HepG2 (cell line): ENCODE data around the gene TOMM6. TPM values are rescaled to one million over a fixed set of nuclear protein-coding genes. Genes with fewer than 3 reads are reported as not detected.

Source experiments
- ATAC-seq: fragments of 200-7000 bp; cut with Tn5 transposase; 3 replicates; pipeline ENCODE4 v1.9.1; 2020; ENCODE audit warnings: mild to moderate bottlenecking, moderate library complexity
- BruUV-seq: library from RNA; stranded (reverse); fragments of 400-500 nt; replicated peaks from 2 replicates; lab custom pipeline; 2021; lab: Mats Ljungman, UMichigan
- CTCF ChIA-PET: fragments of 300-600 bp; formaldehyde crosslinking; extraction: SDS; loops from one replicate; lab custom pipeline; 2021; ENCODE audit warnings: low total read pairs, inconsistent platforms, low intra/inter-chr PET ratio; lab: Yijun Ruan, JAX
- POLR2A ChIA-PET: fragments of 350-600 bp; sonication (Branson Sonifier 250); formaldehyde crosslinking; loops from one replicate; lab custom pipeline; 2020; ENCODE audit warnings: antibody characterized with exemption, inconsistent platforms; lab: Yijun Ruan, JAX
- DNase-seq: peaks from one replicate; pipeline ENCODE4 v3.0.0-alpha.2; 2015; ENCODE audit warnings: low spot score
- FAIRE-seq: peaks from 3 replicates; lab custom pipeline; 2011; peaks lifted over from hg19 to GRCh38; lab: Jason Lieb, UNC
- H2AFZ ChIP-seq: one replicate; pipeline ENCODE4 v1.6.1; 2011; ENCODE audit warnings: low read length, inconsistent platforms
- H3K27ac ChIP-seq: fragments of 300-600 bp; 3 replicates; pipeline ENCODE4 v1.8.0; 2011; ENCODE audit warnings: mixed run types, mild to moderate bottlenecking, mixed read lengths, low read length, inconsistent platforms; ENCODE audit not compliant: insufficient read depth; ENCODE audit errors: extremely low read length
- H3K27me3 ChIP-seq, 2 experiments: fragments of 200-600 bp in 1 of 2; 2 replicates in 1 of 2; 3 replicates in 1 of 2; pipeline versions ENCODE4 v1.6.0 to v1.8.0; 2011; ENCODE audit warnings: low read length in 2 of 2, mild to moderate bottlenecking in 2 of 2, moderate library complexity in 2 of 2, inconsistent platforms in 1 of 2; ENCODE audit not compliant: insufficient read depth in 2 of 2, control insufficient read depth in 1 of 2
- H3K36me3 ChIP-seq, 2 experiments: fragments of 200-600 bp in 1 of 2; replicated peaks in 1 of 2; 2 replicates in 1 of 2; 3 replicates in 1 of 2; pipeline versions ENCODE4 v1.5.1 to v1.8.0; 2011; ENCODE audit warnings: low read length in 2 of 2, inconsistent platforms in 1 of 2; ENCODE audit not compliant: insufficient read depth in 2 of 2, control insufficient read depth in 1 of 2
- H3K4me1 ChIP-seq: 2 replicates; pipeline ENCODE4 v1.5.1; 2012; ENCODE audit warnings: low read length, inconsistent platforms; ENCODE audit not compliant: insufficient read depth
- H3K4me2 ChIP-seq: 2 replicates; pipeline ENCODE4 v1.6.0; 2011; ENCODE audit warnings: low read depth, low read length, inconsistent platforms
- H3K4me3 ChIP-seq, 3 experiments: fragments of 200-600 bp in 1 of 3; sonication (generic), shearing (Covaris generic) in 1 of 3; replicated peaks in 1 of 3; 2 replicates each; pipeline ENCODE4 v1.5.1; 2011 to 2016; ENCODE audit warnings: low read length in 3 of 3, inconsistent platforms in 2 of 3, low read depth in 2 of 3, mild to moderate bottlenecking in 2 of 3, control low read depth in 1 of 3, mixed read lengths in 1 of 3; ENCODE audit not compliant: insufficient read depth in 1 of 3
- H3K79me2 ChIP-seq: one replicate; pipeline ENCODE4 v1.6.1; 2011; ENCODE audit warnings: low read length, inconsistent platforms; ENCODE audit not compliant: insufficient read depth
- H3K9ac ChIP-seq: 2 replicates; pipeline ENCODE4 v1.6.0; 2011; ENCODE audit warnings: mild to moderate bottlenecking, low read depth, low read length, inconsistent platforms; ENCODE audit not compliant: insufficient read depth
- H3K9me3 ChIP-seq: 2 replicates; pipeline ENCODE4 v1.5.1; 2012; ENCODE audit warnings: mild to moderate bottlenecking, low read length
- H4K20me1 ChIP-seq: 2 replicates; pipeline ENCODE4 v1.6.0; 2011; ENCODE audit warnings: inconsistent platforms, mild to moderate bottlenecking, low read length, moderate library complexity; ENCODE audit not compliant: insufficient read depth
- BCL6 ChIP-seq: IDR thresholded peaks from 2 replicates; pipeline ENCODE4 v1.6.1; 2016; ENCODE audit warnings: missing genetic modification reagents, missing compliant biosample characterization
- CSRNP2 ChIP-seq: sonication (generic); formaldehyde crosslinking; conservative IDR thresholded peaks from 2 replicates; pipeline ENCODE4 v1.8.0; 2022; ENCODE audit warnings: low read depth, missing genetic modification reagents
- ESRRA ChIP-seq: sonication (generic); formaldehyde crosslinking; IDR thresholded peaks from 2 replicates; pipeline ENCODE4 v1.5.1; 2020; ENCODE audit warnings: mild to moderate bottlenecking, low read depth, missing genetic modification reagents
- HNRNPK ChIP-seq: fragments of 200-400 bp; formaldehyde crosslinking; IDR thresholded peaks from 2 replicates; pipeline ENCODE4 v1.6.1; 2018; ENCODE audit warnings: low read length, low read depth, moderate library complexity, mild to moderate bottlenecking; ENCODE audit not compliant: poor library complexity, severe bottlenecking
- MED1 ChIP-seq: sonication (generic); formaldehyde crosslinking; IDR thresholded peaks from 2 replicates; pipeline ENCODE4 v1.4.0; 2020; ENCODE audit warnings: missing genetic modification reagents
- PLSCR1 ChIP-seq: sonication (generic); formaldehyde crosslinking; IDR thresholded peaks from 2 replicates; pipeline ENCODE4 v1.5.0; 2020; ENCODE audit warnings: missing genetic modification reagents, mild to moderate bottlenecking, borderline replicate concordance
- PRMT3 ChIP-seq: sonication (generic); formaldehyde crosslinking; IDR thresholded peaks from 2 replicates; pipeline ENCODE4 v1.8.1; 2022; ENCODE audit warnings: low read depth, mild to moderate bottlenecking, moderate library complexity, missing genetic modification reagents, borderline replicate concordance
- THAP9 ChIP-seq: sonication (generic); formaldehyde crosslinking; IDR thresholded peaks from 2 replicates; pipeline ENCODE4; 2020; ENCODE audit warnings: missing genetic modification reagents, mild to moderate bottlenecking, borderline replicate concordance
- THYN1 ChIP-seq: sonication (generic); formaldehyde crosslinking; IDR thresholded peaks from 2 replicates; pipeline ENCODE4 v1.8.1; 2023; ENCODE audit warnings: low read depth, mild to moderate bottlenecking, moderate library complexity, missing genetic modification reagents, borderline replicate concordance
- ZBTB14 ChIP-seq: sonication (generic); formaldehyde crosslinking; IDR thresholded peaks from 2 replicates; pipeline ENCODE4 v1.4.0; 2020; ENCODE audit warnings: missing genetic modification reagents
- ZNF333 ChIP-seq: sonication (generic); formaldehyde crosslinking; IDR thresholded peaks from 2 replicates; pipeline ENCODE4 v1.4.0; 2020; ENCODE audit warnings: mild to moderate bottlenecking, missing genetic modification reagents, borderline replicate concordance
- WGBS: methylation state at CpG from one replicate; pipeline ENCODE4 v1.1.6; 2017; ENCODE audit warnings: low lambda C conversion rate; 5-methylcytosine and 5-hydroxymethylcytosine counted together
- in situ Hi-C: cut with HindIII; loops from 2 replicates; pipeline ENCODE4 v1.10.0; 2017; ENCODE audit warnings: low pct_unique_long_range_greater_than_20kb; ENCODE audit not compliant: extremely low pct_ligation_motif_present
- intact Hi-C: fragments of 100-400 bp; cut with micrococcal nuclease; formaldehyde crosslinking; loops from one replicate; pipeline ENCODE4 v1.10.0; 2022; ENCODE audit not compliant: unreplicated experiment
- polyA plus RNA-seq, 8 experiments: library from polyadenylated mRNA; depleted of rRNA in 3 of 8; stranded (reverse) in 7 of 8; unstranded in 1 of 8; fragments of >200 nt; fragmentation: Illumina TruSeq in 4 of 8; extraction: Trizol in 4 of 8; gene quantifications; 2 replicates each; pipeline versions ENCODE4 v1.2.1 to v1.2.3, GENCODE V29; 2011 to 2016; ENCODE audit warnings: low read depth in 4 of 8, missing spikeins in 1 of 8, mixed read lengths in 1 of 8; ENCODE audit not compliant: insufficient read depth in 1 of 8
- total RNA-seq, 5 experiments: library from RNA; depleted of rRNA; stranded (reverse); fragments of >200 nt; fragmentation: Illumina TruSeq; extraction: Trizol; gene quantifications; 2 replicates each; pipeline ENCODE4 v1.2.3, GENCODE V29; 2016; ENCODE audit warnings: low read depth in 1 of 5

The TOMM6 gene
- total and polyA plus RNA-seq, 2 of the 13 experiments (the other 11 are each of a cell fraction or from before 2014, with no cell fraction given): 320 to 321 TPM

GRCh38 chr6:41785689-41786450, 1.6 kb upstream of the TOMM6 start (continued):
- TF ChIP-seq MED1 (CRISPR knock-in tag): no peak

- ChIA-PET POLR2A (interaction anchor here (0.7 to 3.5 kb wide), 19 partner anchors 11 to 466 kb away, joined by 3 to 60 read pairs (median 5); partner anchors contain the start of genes BYSL, MED20, PGC and TAF8), CTCF (interaction anchor here (1.1 to 3.1 kb wide), 6 partner anchors 11 to 419 kb away, joined by 5 to 29 read pairs (median 11); partner anchors contain the start of genes BYSL, MED20 and TFEB)
- peak overlapping the region; percentile 33 for H2AFZ ChIP-seq
- peak overlapping the region; percentile 94 for H3K27ac ChIP-seq
- intact Hi-C loops (loop anchor here (1.0 to 5.0 kb wide), 4 partner anchors 134 to 419 kb away; partner anchors contain the start of genes BYSL and MED20), in situ Hi-C loops (loop anchor here (5.0 to 25.0 kb wide), 3 partner anchors 136 to 426 kb away; partner anchors contain the start of genes BYSL, MED20 and MRPS10)
- H3K4me3 ChIP-seq: peak overlapping the region; percentile 65 to 99 (median 99)
- H3K9ac ChIP-seq: peak overlapping the region; percentile 99
- TSS peak; percentile 74 for BruUV-seq
- peaks cover 30% of the 10 kb centered on the region for H3K4me1 ChIP-seq
- H3K27me3 ChIP-seq: no peaks in the 10 kb centered on the region; a peak in 2 of 5 replicates
- no peak for FAIRE-seq
- peaks cover 10 to 25% of the 10 kb centered on the region in 2 experiments for H3K36me3 ChIP-seq
- WGBS: 0% methylated on average over 39 of the region's 58 CpGs
- peaks cover 20% of the 10 kb centered on the region for H3K79me2 ChIP-seq
- peak; percentile 76 for DNase-seq
- H4K20me1 ChIP-seq: no peaks in the 10 kb centered on the region
- no peaks in the 10 kb centered on the region for H3K9me3 ChIP-seq
- H3K4me2 ChIP-seq: peak overlapping the region; percentile 97
- ATAC-seq: peak; percentile 91
- TF ChIP-seq ZNF333 (CRISPR knock-in tag) (no peak), ZBTB14 (peak; percentile 94), CSRNP2 (no peak), BCL6 (CRISPR knock-in tag) (0 out of 2 replicates have a peak, but pooled peaks have one; percentile 9), THAP9 (no peak), PRMT3 (CRISPR knock-in tag) (no peak), PLSCR1 (CRISPR knock-in tag) (no peak), HNRNPK (peak; percentile 84), THYN1 (CRISPR knock-in tag) (peak; percentile 87; the same call in 1 of the 2 replicates), ESRRA (CRISPR knock-in tag) (peak; percentile 63; the same call in 1 of the 2 replicates)
These were observed 859 bp upstream of the TOMM6 start for GRCh38 chr6:41786451-41787218.
